HG03175 (cell line): Measurements from ENCODE around the gene AMPH.
"Not testable (repeated sequence)": the region's sequence is repeated elsewhere in the genome, so short reads cannot be mapped to it uniquely, and the experiment has no call there.

Experiments used
- ATAC-seq: cut with Tn5 transposase; IDR thresholded peaks from one replicate; pipeline ENCODE4 v1.9.1; 2021; ENCODE audit warnings: mild to moderate bottlenecking, moderate library complexity; ENCODE audit not compliant: unreplicated experiment

AMPH gene

DNA sequence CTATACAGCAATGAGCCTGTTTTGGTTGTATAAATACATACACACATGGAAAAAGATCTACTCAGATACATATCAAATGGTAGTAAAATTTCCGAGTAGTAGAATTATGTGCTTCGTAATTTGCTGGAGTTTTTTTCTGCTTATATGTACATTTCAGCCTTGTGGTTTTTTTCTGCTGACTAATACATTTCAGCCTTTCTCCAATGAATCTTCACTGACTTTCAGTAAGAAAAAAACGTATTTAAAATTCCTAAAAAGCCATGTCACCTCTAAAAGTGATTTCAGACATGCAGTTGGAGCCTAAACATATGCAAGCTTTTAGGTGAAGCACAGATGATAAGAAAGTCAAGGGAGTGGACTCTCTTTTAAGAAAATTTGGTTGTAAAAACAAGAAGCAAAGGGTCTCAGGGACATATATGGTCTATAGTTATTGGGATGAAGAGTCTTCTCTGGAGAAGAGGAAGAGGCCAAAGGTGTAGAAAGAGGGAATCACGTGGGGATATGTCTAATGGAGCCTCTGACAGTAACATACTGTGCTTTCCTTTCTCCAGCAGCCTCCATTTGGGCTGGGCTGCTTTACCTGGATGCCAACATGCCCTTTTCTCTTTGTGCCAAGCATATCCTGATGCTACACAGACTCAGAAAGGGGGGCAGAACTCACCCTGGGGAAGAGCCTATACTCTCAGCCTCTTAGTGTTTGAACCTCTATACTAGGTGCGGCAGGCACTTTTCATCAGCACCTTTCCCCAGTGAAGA is 2.4 kb downstream of the AMPH start:
- ATAC-seq, result no peak

DNA sequence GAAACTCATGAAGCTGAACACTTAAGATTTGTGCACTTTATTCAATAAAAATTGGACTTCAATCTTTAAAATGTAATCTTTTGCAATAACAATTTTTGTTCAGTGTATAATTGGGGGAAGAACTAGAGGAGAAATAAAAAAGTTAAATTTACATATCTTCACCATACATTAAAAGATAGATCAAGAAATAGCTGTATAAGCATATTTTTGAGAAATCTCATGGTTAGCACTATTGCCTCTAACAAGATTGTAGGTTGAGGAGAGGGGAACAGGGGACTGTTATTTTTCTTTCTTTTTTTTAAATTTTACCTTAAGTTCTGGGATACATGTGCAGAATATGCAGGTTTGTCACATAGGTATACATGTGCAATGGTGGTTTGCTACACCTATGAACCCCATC is 5.3 kb downstream of the AMPH start:
- no peak for ATAC-seq

DNA sequence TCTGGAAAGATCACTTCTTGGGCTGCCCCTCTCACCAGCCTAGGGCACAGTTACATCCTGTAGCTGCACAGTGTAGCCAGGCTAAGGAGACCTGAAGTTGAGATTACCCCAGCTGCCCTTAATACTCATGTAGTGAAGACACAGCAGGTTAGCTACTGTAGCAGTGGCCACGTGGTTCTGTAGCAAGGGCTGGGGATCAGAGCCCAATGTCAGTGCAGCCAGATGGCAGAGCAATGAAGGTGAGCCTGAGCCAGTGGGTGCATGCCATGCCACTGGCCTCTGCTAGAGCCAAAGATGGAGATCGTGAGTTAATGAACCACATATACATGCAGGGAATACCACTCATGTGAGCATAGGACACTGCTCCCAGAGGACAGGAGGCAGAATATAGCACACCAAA is 15.5 kb downstream of the AMPH start:
- no peak for ATAC-seq

DNA sequence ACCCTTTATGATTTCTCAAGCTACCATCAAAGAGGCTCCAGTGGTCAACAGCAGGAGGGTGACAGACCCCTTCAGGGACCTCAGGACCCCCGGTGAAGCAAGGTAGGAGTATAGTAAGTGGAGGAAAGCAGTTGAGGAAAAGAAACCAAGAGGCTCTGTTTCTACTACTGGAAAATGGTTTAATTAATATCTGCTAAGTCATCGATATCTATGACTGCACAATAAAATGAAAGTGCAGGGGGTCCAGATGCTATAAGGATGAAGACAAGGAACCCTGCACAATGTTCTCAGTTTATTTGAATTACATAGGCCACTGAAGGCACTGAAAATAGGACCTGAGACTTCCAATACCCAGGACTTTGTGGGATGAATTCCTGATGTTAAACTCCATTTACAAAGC is 23.7 kb downstream of the AMPH start:
- ATAC-seq, result no peak

DNA sequence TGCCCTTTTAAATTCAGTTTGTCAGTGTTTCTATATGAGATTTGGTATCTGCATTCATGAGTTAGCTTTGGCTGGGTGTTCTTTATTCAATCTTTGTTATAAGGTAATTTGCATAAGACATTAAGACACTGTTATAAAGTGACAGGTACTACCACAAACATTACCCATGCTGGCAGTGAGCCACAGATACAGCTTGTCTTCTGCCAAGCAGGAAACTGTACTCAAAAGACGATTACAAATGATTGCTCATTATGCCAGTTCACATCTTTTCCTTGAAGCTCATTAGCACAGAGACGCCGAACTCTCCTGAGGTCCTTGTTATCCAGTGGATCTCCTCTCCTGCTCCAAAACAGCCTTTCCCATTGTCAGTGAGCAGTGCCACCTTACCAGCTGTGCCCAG is 30.4 kb downstream of the AMPH start:
- no peak for ATAC-seq

DNA sequence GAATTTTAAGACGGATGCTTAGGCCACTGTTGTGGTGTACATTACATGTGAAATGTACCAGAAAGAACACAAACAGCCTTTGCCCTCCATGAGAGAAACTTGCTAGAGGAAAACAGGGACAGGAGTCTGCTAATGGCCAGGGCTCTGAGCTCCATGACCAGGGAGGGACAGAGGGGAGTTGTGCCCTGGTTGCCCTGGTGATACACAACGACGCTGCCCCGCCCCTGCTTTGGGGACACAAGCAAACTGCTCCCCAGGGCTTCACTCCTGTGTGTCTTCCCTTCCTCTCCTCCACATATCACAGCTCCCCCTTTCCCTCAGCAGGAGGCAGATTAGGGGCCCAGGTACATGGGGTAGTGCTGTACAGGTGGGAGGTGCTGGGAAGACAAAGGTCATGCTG is 36.2 kb downstream of the AMPH start:
- ATAC-seq, result no peak

DNA sequence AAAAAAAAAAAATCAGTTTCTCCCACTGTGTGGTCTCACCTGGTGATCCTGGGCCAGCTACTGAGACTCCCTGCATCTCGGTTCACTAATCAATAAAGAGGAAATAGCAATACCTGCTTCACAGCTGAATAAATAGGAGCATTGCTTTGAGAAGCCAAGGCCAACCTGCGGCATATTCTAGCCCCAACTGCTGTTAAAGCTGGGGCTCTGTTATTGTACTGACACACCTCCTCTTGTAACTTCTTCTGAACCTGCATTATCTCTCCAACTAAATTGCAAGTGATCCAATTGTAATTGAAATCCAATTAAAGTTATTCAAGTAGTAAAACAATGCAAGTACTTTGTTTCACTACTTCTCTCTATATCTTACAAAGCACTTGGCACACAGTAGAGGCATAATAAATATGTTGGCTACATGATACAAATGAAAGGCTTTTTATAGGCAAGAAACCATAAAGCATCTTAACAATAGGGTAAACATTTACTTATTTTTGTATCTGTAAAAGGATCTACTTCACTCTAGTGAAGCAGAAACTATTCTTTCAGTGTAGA is 38.4 kb downstream of the AMPH start:
- no peak for ATAC-seq

DNA sequence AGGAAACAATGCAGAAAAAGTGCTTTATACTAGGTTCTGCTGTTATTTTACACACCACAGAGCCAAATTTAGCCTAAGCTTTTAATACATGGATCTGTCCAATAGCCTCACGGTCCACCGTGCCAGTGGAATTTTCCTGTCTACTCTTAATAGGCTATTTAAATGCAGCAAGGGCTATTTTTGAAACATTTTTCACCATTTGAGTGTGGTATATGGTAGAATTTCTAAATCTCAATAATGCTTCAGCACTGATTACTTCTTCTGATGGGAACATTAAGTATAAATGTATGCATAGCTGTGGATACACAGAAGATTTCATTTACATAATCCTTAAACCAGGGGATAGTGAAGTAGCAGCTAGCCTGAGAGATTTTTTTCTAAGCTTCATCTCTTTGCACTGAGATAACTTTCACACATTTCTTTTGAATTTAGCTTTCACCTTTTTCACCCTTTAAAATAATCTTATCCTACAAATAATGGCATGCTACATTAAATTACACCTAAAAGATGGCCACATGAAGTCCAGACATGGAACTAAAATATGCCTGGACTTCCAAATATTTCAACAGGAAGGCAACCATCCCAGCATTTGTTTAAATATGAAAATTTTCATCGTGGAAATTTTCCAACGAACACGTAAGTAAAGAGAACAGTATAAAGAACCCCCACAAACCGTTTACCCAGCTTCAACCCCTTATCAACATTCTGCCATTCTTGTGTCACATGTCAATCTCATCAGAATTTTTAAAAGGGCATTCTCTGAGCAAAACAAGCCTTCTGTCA is 45.4 kb downstream of the AMPH start:
- no peak for ATAC-seq

DNA sequence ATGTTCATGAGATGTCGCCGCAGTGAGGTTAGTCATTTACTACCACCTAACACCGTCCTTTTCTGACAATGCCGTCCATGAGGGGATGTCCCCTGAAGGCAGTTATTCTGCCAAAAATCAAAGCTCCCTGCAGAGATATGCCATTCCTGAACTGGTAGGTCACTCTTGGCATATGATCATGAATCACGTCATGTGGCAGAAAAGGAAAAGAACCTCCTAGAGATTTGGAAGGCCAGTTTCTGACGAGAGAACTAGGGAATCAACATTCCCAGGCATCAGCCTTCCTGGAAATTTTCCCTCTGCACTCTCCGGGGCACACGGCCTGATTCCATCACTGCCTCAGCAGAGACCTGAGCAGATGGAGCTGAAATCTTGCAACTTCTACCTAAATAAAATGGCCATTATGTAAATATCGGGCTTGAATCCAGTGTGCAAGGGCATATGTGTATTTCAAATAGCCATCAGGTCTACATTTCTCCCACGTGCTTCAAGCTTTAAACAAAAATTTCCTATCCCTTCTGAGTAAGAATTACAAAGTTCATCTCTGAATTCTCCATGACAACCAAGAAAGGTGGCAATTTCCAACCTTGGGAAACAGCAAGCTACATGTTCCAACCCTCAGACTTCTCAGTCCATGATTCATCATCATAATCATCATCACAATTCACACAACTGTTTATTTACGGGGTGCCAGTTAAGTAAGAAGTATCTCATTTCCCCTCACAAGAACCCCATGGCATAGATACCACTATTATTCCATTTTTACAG is 46.5 kb downstream of the AMPH start:
- no peak for ATAC-seq

DNA sequence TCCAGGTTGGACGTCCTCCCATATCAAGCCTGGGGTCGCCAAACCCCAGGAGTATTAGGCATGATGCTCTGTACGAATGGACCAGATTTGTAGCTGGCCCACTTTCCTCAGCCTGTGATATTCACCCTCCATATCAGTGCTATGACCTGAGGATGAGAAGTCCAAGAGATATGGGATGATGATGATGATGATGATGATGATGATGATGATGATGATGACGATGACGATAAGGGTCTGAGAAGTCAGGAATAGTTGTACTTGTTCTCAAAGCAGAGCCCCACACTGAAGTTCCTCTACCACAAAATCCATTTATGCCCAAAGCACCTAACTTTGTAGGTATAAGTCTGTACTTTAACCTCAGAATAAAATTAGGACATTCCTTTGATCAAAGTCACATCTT is 50.7 kb downstream of the AMPH start:
- ATAC-seq, result no peak

DNA sequence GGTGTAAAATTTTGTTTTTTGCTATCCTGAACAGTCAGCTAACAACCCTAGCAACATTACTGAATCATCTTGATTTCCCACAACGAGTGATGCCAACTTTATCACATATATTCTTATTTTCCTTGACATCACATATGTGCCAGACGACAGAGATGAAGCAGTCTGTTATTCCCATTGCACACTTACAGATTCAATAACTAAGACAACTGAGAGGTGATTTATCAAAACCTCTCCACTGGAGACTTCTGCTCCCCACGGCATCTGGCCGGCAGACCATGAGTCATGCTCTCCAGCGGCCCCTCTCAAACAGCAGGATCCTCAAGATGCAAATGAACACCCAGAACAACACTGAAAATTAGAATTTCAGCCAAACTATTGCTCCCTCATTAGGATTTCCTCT is 57.1 kb downstream of the AMPH start:
- ATAC-seq, result no peak

DNA sequence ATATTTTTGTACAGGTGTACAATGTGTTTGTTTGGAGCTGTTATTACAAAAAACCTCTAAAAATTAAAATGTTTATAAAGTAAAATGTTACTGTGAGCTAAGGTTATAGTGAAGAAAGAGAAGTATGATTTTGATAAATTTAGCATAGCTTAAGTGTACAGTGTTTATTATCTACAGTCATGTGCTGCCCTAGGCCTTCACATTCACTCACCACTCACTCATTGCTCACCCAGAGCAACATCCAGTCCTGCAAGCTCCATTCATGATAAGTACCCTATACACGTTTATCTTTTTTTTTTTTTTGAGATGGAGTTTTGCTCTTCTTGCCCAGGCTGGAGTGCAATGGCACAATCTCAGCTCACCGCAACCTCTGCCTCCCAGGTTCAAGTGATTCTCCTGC is 59.6 kb downstream of the AMPH start:
- not testable (repeated sequence) for ATAC-seq

DNA sequence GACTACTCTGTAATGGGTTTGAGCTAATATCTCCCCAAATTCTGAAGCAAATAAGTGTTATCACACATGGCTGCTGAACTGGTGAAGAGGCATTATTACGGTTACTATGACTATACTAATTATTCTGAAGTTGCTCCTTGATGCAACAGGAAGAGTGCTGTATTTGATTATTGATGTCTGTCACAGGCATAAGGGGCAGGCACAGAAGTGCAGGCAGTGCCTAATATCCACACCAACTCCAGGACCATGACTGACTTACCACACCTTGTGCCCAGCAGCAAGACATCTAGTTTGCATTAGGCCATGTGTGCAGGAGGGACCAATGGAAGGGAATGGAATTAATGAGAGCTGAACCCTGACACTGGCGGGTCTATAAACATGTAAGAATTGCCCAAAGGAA is 62.7 kb downstream of the AMPH start:
- no peak for ATAC-seq

DNA sequence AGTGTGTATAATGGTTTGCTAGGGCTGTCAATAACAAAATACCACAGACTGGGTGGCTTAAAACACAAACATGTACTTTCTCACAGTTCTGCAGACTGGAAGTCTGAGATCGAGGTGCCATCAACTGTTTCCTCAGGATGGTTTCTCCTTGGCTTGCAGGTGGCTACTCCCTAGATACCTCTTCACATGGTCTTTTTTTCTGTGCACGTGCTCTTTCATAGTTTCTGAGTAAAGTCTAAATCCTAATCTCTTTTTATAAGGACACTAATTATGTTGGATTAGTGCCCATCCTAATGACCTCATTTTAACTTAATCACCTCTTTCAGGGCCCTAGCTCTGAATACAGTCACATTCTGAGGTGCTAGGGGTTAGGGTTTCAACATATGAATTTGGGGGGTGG is 65.9 kb downstream of the AMPH start:
- no peak for ATAC-seq

DNA sequence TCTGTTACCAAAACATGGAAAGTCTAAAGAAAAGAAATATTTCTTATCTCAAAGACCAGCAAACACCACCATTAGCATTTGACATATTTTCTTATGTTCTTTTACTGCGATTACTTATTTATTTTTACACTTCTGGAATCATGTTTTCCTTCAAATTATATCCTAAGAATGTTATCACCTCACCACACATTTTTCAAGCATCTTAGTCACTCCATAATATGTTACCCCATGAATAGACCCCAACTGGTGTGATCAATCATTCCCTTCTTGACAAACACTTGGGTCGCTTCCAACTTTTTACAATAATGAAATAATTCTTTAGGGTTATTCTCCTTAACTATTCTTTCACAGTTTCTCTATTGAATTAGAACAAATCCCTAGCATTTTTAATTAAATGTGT is 67.4 kb downstream of the AMPH start:
- ATAC-seq, result no peak

DNA sequence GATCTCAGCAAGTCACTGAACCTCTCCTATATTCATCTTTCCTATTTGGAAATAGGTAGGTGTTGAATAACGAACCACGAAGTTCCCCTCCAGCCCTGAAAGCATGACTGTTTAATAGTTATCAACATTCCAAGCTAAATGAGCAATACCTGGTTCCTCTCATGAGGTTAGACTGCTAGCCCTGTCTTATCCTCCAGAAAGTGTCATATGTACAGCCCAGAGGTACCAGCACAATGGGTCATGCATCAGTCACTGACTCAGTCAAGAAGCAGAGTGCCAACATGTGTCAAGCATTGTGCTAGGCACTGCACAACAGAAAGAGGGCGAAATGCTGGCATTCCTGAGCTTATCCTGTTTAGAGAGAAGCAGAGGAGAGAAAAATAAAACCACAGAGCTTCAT is 70.0 kb downstream of the AMPH start:
- ATAC-seq, result no peak

DNA sequence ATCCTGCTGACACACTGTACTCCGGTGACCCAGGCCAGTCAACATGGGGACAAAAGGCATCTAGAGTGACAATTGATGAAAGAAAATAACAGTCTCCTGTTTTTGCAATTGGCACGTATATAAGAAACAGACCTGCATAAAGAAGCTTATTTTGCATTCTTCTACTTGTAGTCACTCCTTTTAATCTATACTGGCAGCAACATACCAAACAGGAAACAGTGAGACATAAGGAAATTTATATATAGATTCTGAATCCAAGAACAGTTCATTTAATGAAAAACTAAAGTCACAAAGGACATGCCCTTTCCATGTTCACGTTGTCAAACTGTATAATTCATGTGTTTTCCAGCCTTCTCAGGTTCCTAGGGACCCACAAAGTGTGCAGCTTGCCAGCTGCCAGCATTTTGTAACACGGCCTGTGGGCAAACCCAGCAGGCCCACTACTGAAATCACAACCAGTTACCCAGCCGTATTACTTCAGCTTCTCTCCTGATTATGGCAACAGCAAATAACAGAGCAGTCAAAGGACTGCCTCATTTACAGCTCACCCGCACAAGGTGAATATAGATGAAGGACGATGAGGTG is 72.3 kb downstream of the AMPH start:
- no peak for ATAC-seq

DNA sequence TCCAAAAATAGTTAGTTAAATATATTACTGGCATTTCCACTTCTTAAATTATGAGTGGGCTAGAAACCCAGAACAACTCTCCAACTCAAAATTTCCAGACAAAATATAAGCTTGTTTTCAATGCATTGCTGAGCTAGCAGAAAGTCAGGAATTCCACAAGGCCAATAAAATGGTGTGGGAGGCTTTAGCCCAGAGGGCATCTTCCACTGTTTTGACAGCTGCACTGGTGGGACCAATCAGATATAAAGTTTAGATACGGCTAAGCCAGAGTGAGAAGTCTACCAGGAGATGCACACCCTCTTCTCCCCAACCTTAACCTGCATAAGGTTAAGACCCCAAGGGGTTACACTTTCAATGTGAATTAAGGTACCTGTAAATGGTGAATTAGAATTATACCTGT is 76.6 kb downstream of the AMPH start:
- no peak for ATAC-seq

DNA sequence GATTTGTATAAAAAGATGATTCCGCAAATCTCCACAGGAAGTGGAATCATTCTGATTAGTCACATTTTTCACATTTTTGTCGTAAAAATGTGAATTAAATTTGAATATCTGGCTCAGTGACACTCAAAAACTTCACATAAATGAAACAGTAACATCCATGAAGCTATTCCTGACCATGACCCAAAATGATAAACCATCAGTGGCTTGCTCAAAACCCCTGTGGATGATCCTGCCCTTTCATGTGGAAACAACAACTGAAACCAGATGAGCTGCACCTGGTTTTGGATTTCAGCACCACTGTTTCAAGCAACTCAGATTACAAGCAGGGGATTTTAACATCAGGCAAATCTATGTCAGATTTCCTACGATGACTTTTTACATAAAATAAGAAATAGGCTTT is 80.3 kb downstream of the AMPH start:
- no peak for ATAC-seq

DNA sequence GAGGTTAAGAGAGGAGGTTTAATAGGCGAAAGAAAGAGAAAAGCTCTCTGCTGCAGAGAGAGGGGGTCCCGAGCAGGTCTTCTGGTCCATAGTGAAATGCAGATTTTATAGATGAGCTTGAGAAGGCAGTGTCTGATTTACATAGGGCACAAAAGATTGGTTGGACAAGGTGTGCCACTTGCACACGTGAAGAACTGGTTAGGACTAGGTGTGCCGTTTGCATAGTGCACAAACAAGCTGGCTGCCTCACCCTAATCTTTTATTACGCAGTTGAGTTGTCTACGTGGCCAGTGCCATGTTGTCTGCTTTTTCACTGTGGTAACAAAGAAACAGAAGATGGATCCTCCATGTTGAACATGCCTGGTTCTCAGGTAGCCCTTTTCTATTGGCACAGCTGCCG is 82.6 kb downstream of the AMPH start:
- ATAC-seq, result no peak

DNA sequence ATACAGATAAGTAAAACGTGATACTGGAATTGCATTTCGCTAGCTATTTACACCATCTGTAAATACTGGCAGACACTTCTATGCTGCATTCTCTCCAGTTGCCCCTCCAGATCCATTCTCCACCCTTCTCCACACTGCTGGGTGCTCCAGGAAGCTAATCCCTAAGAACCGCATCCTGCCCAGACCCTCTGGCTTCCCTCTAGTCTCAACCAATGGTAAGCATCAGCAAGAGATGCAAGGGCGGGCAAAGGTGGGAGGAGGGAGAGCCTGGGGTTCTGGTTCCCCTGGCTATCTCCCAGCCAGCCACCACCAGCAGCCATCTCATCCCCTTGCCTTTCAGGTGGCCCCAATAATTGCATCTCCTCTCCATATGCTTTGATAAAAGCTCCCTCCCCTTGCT is 84.4 kb downstream of the AMPH start:
- no peak for ATAC-seq
